Endodermal cell (in vitro differentiated cells): ENCODE measurements around the gene TRMT5. TPM values are rescaled to one million over a fixed set of nuclear protein-coding genes. Genes with fewer than 3 reads are reported as not detected.
A peak's percentile ranks its signal among the peaks of the same experiment; 100 is the strongest.

ENCODE experiments used
- DNase-seq: peaks from one replicate; pipeline ENCODE4 v3.0.0-alpha.2; 2017
- H3K27ac ChIP-seq: 2 replicates; pipeline ENCODE4 v1.5.1; 2013; ENCODE audit warnings: mild to moderate bottlenecking, low read depth, low read length, moderate library complexity
- H3K27me3 ChIP-seq: 2 replicates; pipeline ENCODE4 v1.6.1; 2013; ENCODE audit warnings: mild to moderate bottlenecking, low read length, moderate library complexity; ENCODE audit not compliant: insufficient read depth, control insufficient read depth, poor library complexity, severe bottlenecking
- H3K36me3 ChIP-seq: 2 replicates; pipeline ENCODE4 v1.7.0; 2013; ENCODE audit warnings: mild to moderate bottlenecking, low read length, moderate library complexity; ENCODE audit not compliant: control insufficient read depth, insufficient read depth
- H3K4me1 ChIP-seq: one replicate; pipeline ENCODE4 v1.7.0; 2013; ENCODE audit warnings: low read length; ENCODE audit not compliant: control insufficient read depth, insufficient read depth
- H3K4me3 ChIP-seq: 2 replicates; pipeline ENCODE4 v1.5.1; 2013; ENCODE audit warnings: mild to moderate bottlenecking, low read length, moderate library complexity
- H3K9ac ChIP-seq: 2 replicates; pipeline ENCODE4 v1.6.1; 2013; ENCODE audit warnings: mild to moderate bottlenecking, low read length, moderate library complexity; ENCODE audit not compliant: poor library complexity, severe bottlenecking; ENCODE audit errors: extremely low read depth
- H3K9me3 ChIP-seq: 2 replicates; pipeline ENCODE4 v1.6.1; 2013; ENCODE audit warnings: mild to moderate bottlenecking, low read length, moderate library complexity; ENCODE audit not compliant: control insufficient read depth
- H3K27ac Mint-ChIP-seq: 2 replicates; pipeline ENCODE4 v1.8.0; 2020; ENCODE audit warnings: mixed read lengths
- H3K27me3 Mint-ChIP-seq: 2 replicates; pipeline ENCODE4 v1.8.0; 2021; ENCODE audit warnings: mild to moderate bottlenecking, mixed read lengths; ENCODE audit not compliant: insufficient read depth
- H3K36me3 Mint-ChIP-seq: 2 replicates; pipeline ENCODE4 v1.8.0; 2020; ENCODE audit warnings: low read depth, mixed read lengths
- H3K4me1 Mint-ChIP-seq: 2 replicates; pipeline ENCODE4 v1.8.0; 2020; ENCODE audit warnings: mixed read lengths
- H3K4me3 Mint-ChIP-seq: 2 replicates; pipeline ENCODE4 v1.8.0; 2020; ENCODE audit warnings: mild to moderate bottlenecking, moderate library complexity, mixed read lengths
- H3K9me3 Mint-ChIP-seq: 2 replicates; pipeline ENCODE4 v1.8.0; 2020; ENCODE audit warnings: mild to moderate bottlenecking, mixed read lengths
- CTCF ChIP-seq: fragments of 200-600 bp; sonication (generic); conservative IDR thresholded peaks from 2 replicates; pipeline ENCODE4 v1.5.0; 2021; ENCODE audit warnings: antibody characterized with exemption, mild to moderate bottlenecking
- WGBS, 2 experiments: methylation state at CpG; one replicate each; pipeline versions ENCODE4 v1.1.5 to v1.1.7; 2013; ENCODE audit warnings: missing lambda C conversion rate in 2 of 2, mixed read lengths in 1 of 2; ENCODE audit not compliant: insufficient coverage in 1 of 2, insufficient read length in 1 of 2; 5-methylcytosine and 5-hydroxymethylcytosine counted together
- total RNA-seq, 2 donors: library from RNA; stranded (reverse); fragmentation: NEBNext Ultra II Directional in 1 of 2; extraction: Animal tissue kit (Norgen Biotek cat#: 25700) in 1 of 2; gene quantifications; 2 replicates in 1 of 2; 3 replicates in 1 of 2; pipeline ENCODE4 v1.2.1, GENCODE V29; 2021

TRMT5 gene
- total RNA-seq, 2 donors from 2014 or later, result 18.4 to 19.8 TPM

- H3K4me3 Mint-ChIP-seq, result no peak overlapping the region
Observed at GRCh38 chr14:60986500-60986899, 5.6 kb upstream of the TRMT5 start.

GRCh38 chr14:60984196-60984595 lies 3.3 kb upstream of the TRMT5 start:
- no peak overlapping the region for H3K4me3 Mint-ChIP-seq

More at GRCh38 chr14:60986500-60986899, 5.6 kb upstream of the TRMT5 start:
- TF ChIP-seq CTCF, result no peak
- Mint-ChIP-seq H3K4me1 (no peaks in the 10 kb centered on the region), H3K9me3 (no peaks in the 10 kb centered on the region), H3K27me3 (no peaks in the 10 kb centered on the region), H3K27ac (no peak overlapping the region), H3K36me3 (peaks cover 9% of the 10 kb centered on the region)
- Histone ChIP-seq H3K4me3 (no peak overlapping the region), H3K36me3 (peaks cover 17% of the 10 kb centered on the region), H3K27me3 (no peaks in the 10 kb centered on the region), H3K27ac (no peak overlapping the region), H3K4me1 (no peaks in the 10 kb centered on the region), H3K9ac (no peak overlapping the region), H3K9me3 (no peaks in the 10 kb centered on the region)
- no peak for DNase-seq
- no CpG with 5 or more reads among the region's 2 CpGs for WGBS, 2 experiments

GRCh38 chr14:60981633-60982455 lies 965 bp upstream of the TRMT5 start:
- Histone ChIP-seq H3K4me1 (no peaks in the 10 kb centered on the region), H3K27me3 (no peaks in the 10 kb centered on the region), H3K9ac (peak overlapping the region; percentile 78), H3K9me3 (no peaks in the 10 kb centered on the region), H3K27ac (peak overlapping the region; percentile 74), H3K4me3 (peak overlapping the region; percentile 99), H3K36me3 (peaks cover 15% of the 10 kb centered on the region)
- H3K27ac Mint-ChIP-seq, result no peak overlapping the region
- no peaks in the 10 kb centered on the region for H3K9me3 Mint-ChIP-seq
- H3K4me1 Mint-ChIP-seq, result peaks cover 10% of the 10 kb centered on the region
- DNase-seq, result no peak
- H3K4me3 Mint-ChIP-seq, result no peak overlapping the region
- H3K27me3 Mint-ChIP-seq, result no peaks in the 10 kb centered on the region
- WGBS, 2 experiments, result 0 to 13% methylated on average over 2 to 12 of the region's 12 CpGs
- TF ChIP-seq CTCF, result no peak
- H3K36me3 Mint-ChIP-seq, result peaks cover 8% of the 10 kb centered on the region

More at GRCh38 chr14:60984196-60984595, 3.3 kb upstream of the TRMT5 start:
- Histone ChIP-seq H3K36me3 (peaks cover 15% of the 10 kb centered on the region), H3K4me3 (no peak overlapping the region), H3K27me3 (no peaks in the 10 kb centered on the region), H3K27ac (no peak overlapping the region), H3K9ac (no peak overlapping the region), H3K4me1 (no peaks in the 10 kb centered on the region), H3K9me3 (no peaks in the 10 kb centered on the region)
- DNase-seq, result no peak
- WGBS, 2 experiments, result no CpG with 5 or more reads among the region's 1 CpG
- Mint-ChIP-seq H3K27ac (no peak overlapping the region), H3K4me1 (peaks cover 5% of the 10 kb centered on the region), H3K9me3 (no peaks in the 10 kb centered on the region), H3K27me3 (no peaks in the 10 kb centered on the region), H3K36me3 (peaks cover 5% of the 10 kb centered on the region)
- no peak for TF ChIP-seq CTCF
